Measurements from ENCODE around the gene CDC42BPB.

Gene CDC42BPB

GRCh38 chr14:103002578-103003350 lies 54.6 kb downstream of the CDC42BPB start:
- Histone ChIP-seq H3K56ac (ENCODE audit: low read length) (no peak overlapping the region), H3K27ac (ENCODE audit: low read depth, low read length) (no peak overlapping the region), H3K4me2 (ENCODE audit: low read length) (no peak overlapping the region), H3K36me3 (ENCODE audit: control insufficient read depth, insufficient read depth, low read length) (peaks cover 4% of the 10 kb centered on the region), H2BK5ac (ENCODE audit: low read length) (no peak overlapping the region), H3K23ac (ENCODE audit: low read length) (no peak overlapping the region), H3K4ac (ENCODE audit: low read depth, low read length) (no peak overlapping the region), H3K27me3 (ENCODE audit: insufficient read depth, low read length, poor library complexity) (no peaks in the 10 kb centered on the region), H2AK5ac (ENCODE audit: low read length) (no peak overlapping the region), H2BK120ac (ENCODE audit: low read depth, low read length) (no peak overlapping the region), H3K79me2 (ENCODE audit: control insufficient read depth, insufficient read depth, low read length) (no peaks in the 10 kb centered on the region), H3K4me3 (ENCODE audit: low read length) (no peak overlapping the region), H3K4me1 (ENCODE audit: control insufficient read depth, low read depth, low read length) (no peaks in the 10 kb centered on the region), H3K79me1 (ENCODE audit: low read length) (peaks cover 2% of the 10 kb centered on the region), H3K9ac (ENCODE audit: low read length) (no peak overlapping the region), H2BK15ac (replicated peaks; ENCODE audit: low read depth) (no peak overlapping the region), H4K5ac (ENCODE audit: low read length) (no peak overlapping the region), H4K8ac (ENCODE audit: low read depth, low read length) (no peak overlapping the region), H3K18ac (ENCODE audit: low read length) (no peak overlapping the region)
- WGBS (ENCODE audit: extremely low coverage, insufficient coverage, low lambda C conversion rate) = no CpG with 5 or more reads among the region's 22 CpGs
- no peak for DNase-seq

- H3K79me1 ChIP-seq (ENCODE audit: low read length) = peaks cover 2% of the 10 kb centered on the region
- H3K79me2 ChIP-seq (ENCODE audit: control insufficient read depth, insufficient read depth, low read length) = no peaks in the 10 kb centered on the region
- no peak overlapping the region for H2BK5ac ChIP-seq (ENCODE audit: low read length)
- peaks cover 4% of the 10 kb centered on the region for H3K36me3 ChIP-seq (ENCODE audit: control insufficient read depth, insufficient read depth, low read length)
- WGBS (ENCODE audit: extremely low coverage, insufficient coverage, low lambda C conversion rate) = no CpG with 5 or more reads among the region's 37 CpGs
- no peak for DNase-seq
- H3K4ac ChIP-seq (ENCODE audit: low read depth, low read length) = no peak overlapping the region
- H3K9ac ChIP-seq (ENCODE audit: low read length) = no peak overlapping the region
- no peaks in the 10 kb centered on the region for H3K4me1 ChIP-seq (ENCODE audit: control insufficient read depth, low read depth, low read length)
- H2BK15ac ChIP-seq (replicated peaks; ENCODE audit: low read depth) = no peak overlapping the region
- H3K4me2 ChIP-seq (ENCODE audit: low read length) = no peak overlapping the region
- H2AK5ac ChIP-seq (ENCODE audit: low read length) = no peak overlapping the region
- no peak overlapping the region for H3K56ac ChIP-seq (ENCODE audit: low read length)
- H3K27ac ChIP-seq (ENCODE audit: low read depth, low read length) = no peak overlapping the region
- H3K23ac ChIP-seq (ENCODE audit: low read length) = no peak overlapping the region
- H3K4me3 ChIP-seq (ENCODE audit: low read length) = no peak overlapping the region
- H4K5ac ChIP-seq (ENCODE audit: low read length) = no peak overlapping the region
- H3K27me3 ChIP-seq (ENCODE audit: insufficient read depth, low read length, poor library complexity) = no peaks in the 10 kb centered on the region
- H2BK120ac ChIP-seq (ENCODE audit: low read depth, low read length) = no peak overlapping the region
- no peak overlapping the region for H3K18ac ChIP-seq (ENCODE audit: low read length)
- no peak overlapping the region for H4K8ac ChIP-seq (ENCODE audit: low read depth, low read length)
These were observed 55.5 kb downstream of the CDC42BPB start for GRCh38 chr14:103001651-103002396.

GRCh38 chr14:103001226-103001625 lies 56.1 kb downstream of the CDC42BPB start:
- H3K4me1 ChIP-seq (ENCODE audit: control insufficient read depth, low read depth, low read length) = no peaks in the 10 kb centered on the region
- no peak overlapping the region for H3K56ac ChIP-seq (ENCODE audit: low read length)
- H3K18ac ChIP-seq (ENCODE audit: low read length) = no peak overlapping the region
- H4K8ac ChIP-seq (ENCODE audit: low read depth, low read length) = no peak overlapping the region
- no peak overlapping the region for H3K27ac ChIP-seq (ENCODE audit: low read depth, low read length)
- no peak overlapping the region for H2AK5ac ChIP-seq (ENCODE audit: low read length)
- no peak overlapping the region for H3K4ac ChIP-seq (ENCODE audit: low read depth, low read length)
- H2BK15ac ChIP-seq (replicated peaks; ENCODE audit: low read depth) = no peak overlapping the region
- peaks cover 4% of the 10 kb centered on the region for H3K36me3 ChIP-seq (ENCODE audit: control insufficient read depth, insufficient read depth, low read length)
- H3K27me3 ChIP-seq (ENCODE audit: insufficient read depth, low read length, poor library complexity) = no peaks in the 10 kb centered on the region
- no peak for DNase-seq
- H3K4me2 ChIP-seq (ENCODE audit: low read length) = no peak overlapping the region
- H3K9ac ChIP-seq (ENCODE audit: low read length) = no peak overlapping the region
- no peaks in the 10 kb centered on the region for H3K79me2 ChIP-seq (ENCODE audit: control insufficient read depth, insufficient read depth, low read length)
- no peak overlapping the region for H2BK5ac ChIP-seq (ENCODE audit: low read length)
- H4K5ac ChIP-seq (ENCODE audit: low read length) = no peak overlapping the region
- H2BK120ac ChIP-seq (ENCODE audit: low read depth, low read length) = no peak overlapping the region
- WGBS (ENCODE audit: extremely low coverage, insufficient coverage, low lambda C conversion rate) = no CpG with 5 or more reads among the region's 18 CpGs
- H3K4me3 ChIP-seq (ENCODE audit: low read length) = no peak overlapping the region
- peaks cover 2% of the 10 kb centered on the region for H3K79me1 ChIP-seq (ENCODE audit: low read length)
- no peak overlapping the region for H3K23ac ChIP-seq (ENCODE audit: low read length)

- no peak overlapping the region for H3K4me3 ChIP-seq (ENCODE audit: low read length)
- peaks cover 2% of the 10 kb centered on the region for H3K79me1 ChIP-seq (ENCODE audit: low read length)
- no peak overlapping the region for H3K27ac ChIP-seq (ENCODE audit: low read depth, low read length)
- WGBS (ENCODE audit: extremely low coverage, insufficient coverage, low lambda C conversion rate) = no CpG with 5 or more reads among the region's 21 CpGs
- no peak overlapping the region for H4K8ac ChIP-seq (ENCODE audit: low read depth, low read length)
- no peak overlapping the region for H2BK5ac ChIP-seq (ENCODE audit: low read length)
- H3K4me2 ChIP-seq (ENCODE audit: low read length) = no peak overlapping the region
- no peaks in the 10 kb centered on the region for H3K27me3 ChIP-seq (ENCODE audit: insufficient read depth, low read length, poor library complexity)
- H3K23ac ChIP-seq (ENCODE audit: low read length) = no peak overlapping the region
- no peak overlapping the region for H3K9ac ChIP-seq (ENCODE audit: low read length)
- H2BK120ac ChIP-seq (ENCODE audit: low read depth, low read length) = no peak overlapping the region
- H2AK5ac ChIP-seq (ENCODE audit: low read length) = no peak overlapping the region
- DNase-seq = no peak
- H3K56ac ChIP-seq (ENCODE audit: low read length) = no peak overlapping the region
- no peaks in the 10 kb centered on the region for H3K4me1 ChIP-seq (ENCODE audit: control insufficient read depth, low read depth, low read length)
- H3K36me3 ChIP-seq (ENCODE audit: control insufficient read depth, insufficient read depth, low read length) = peaks cover 4% of the 10 kb centered on the region
- no peak overlapping the region for H3K4ac ChIP-seq (ENCODE audit: low read depth, low read length)
- H2BK15ac ChIP-seq (replicated peaks; ENCODE audit: low read depth) = no peak overlapping the region
- H4K5ac ChIP-seq (ENCODE audit: low read length) = no peak overlapping the region
- H3K79me2 ChIP-seq (ENCODE audit: control insufficient read depth, insufficient read depth, low read length) = no peaks in the 10 kb centered on the region
- H3K18ac ChIP-seq (ENCODE audit: low read length) = no peak overlapping the region
These were observed 56.9 kb downstream of the CDC42BPB start for GRCh38 chr14:103000291-103000921.

GRCh38 chr14:102999227-102999895 lies 58.0 kb downstream of the CDC42BPB start:
- no peaks in the 10 kb centered on the region for H3K4me1 ChIP-seq (ENCODE audit: control insufficient read depth, low read depth, low read length)
- H3K23ac ChIP-seq (ENCODE audit: low read length) = no peak overlapping the region
- H3K36me3 ChIP-seq (ENCODE audit: control insufficient read depth, insufficient read depth, low read length) = peaks cover 4% of the 10 kb centered on the region
- no peak overlapping the region for H3K56ac ChIP-seq (ENCODE audit: low read length)
- DNase-seq = no peak
- no peak overlapping the region for H3K27ac ChIP-seq (ENCODE audit: low read depth, low read length)
- H2AK5ac ChIP-seq (ENCODE audit: low read length) = no peak overlapping the region
- H2BK5ac ChIP-seq (ENCODE audit: low read length) = no peak overlapping the region
- H3K4me2 ChIP-seq (ENCODE audit: low read length) = no peak overlapping the region
- H4K5ac ChIP-seq (ENCODE audit: low read length) = no peak overlapping the region
- H2BK15ac ChIP-seq (replicated peaks; ENCODE audit: low read depth) = no peak overlapping the region
- no peak overlapping the region for H3K9ac ChIP-seq (ENCODE audit: low read length)
- no peaks in the 10 kb centered on the region for H3K27me3 ChIP-seq (ENCODE audit: insufficient read depth, low read length, poor library complexity)
- H3K79me2 ChIP-seq (ENCODE audit: control insufficient read depth, insufficient read depth, low read length) = no peaks in the 10 kb centered on the region
- H3K18ac ChIP-seq (ENCODE audit: low read length) = no peak overlapping the region
- no peak overlapping the region for H4K8ac ChIP-seq (ENCODE audit: low read depth, low read length)
- H3K79me1 ChIP-seq (ENCODE audit: low read length) = peaks cover 2% of the 10 kb centered on the region
- no peak overlapping the region for H3K4ac ChIP-seq (ENCODE audit: low read depth, low read length)
- WGBS (ENCODE audit: extremely low coverage, insufficient coverage, low lambda C conversion rate) = no CpG with 5 or more reads among the region's 21 CpGs
- no peak overlapping the region for H3K4me3 ChIP-seq (ENCODE audit: low read length)
- H2BK120ac ChIP-seq (ENCODE audit: low read depth, low read length) = no peak overlapping the region

Measured in mesendoderm (in vitro differentiated cells).